GM19025 (cell line): Measurements from ENCODE around the gene CUTC.

Source experiments
- ATAC-seq: cut with Tn5 transposase; IDR thresholded peaks from one replicate; pipeline ENCODE4 v1.9.1; 2021; ENCODE audit warnings: mild to moderate bottlenecking, low read depth, moderate library complexity; ENCODE audit not compliant: unreplicated experiment

Gene CUTC

GRCh38 chr10:99781734-99782429, 49.8 kb downstream of the CUTC start:
- ATAC-seq = no peak

- ATAC-seq = no peak
Observed at GRCh38 chr10:99782447-99783286, 50.6 kb downstream of the CUTC start, which contains the start of gene ABCC2. Gene ABCC2, plus strand, starts transcription at chr10:99782640. Its CDS starts 205 bp downstream, at chr10:99782845.

GRCh38 chr10:99784016-99784726, 52.1 kb downstream of the CUTC start:
- no peak for ATAC-seq

GRCh38 chr10:99784727-99785441, 52.9 kb downstream of the CUTC start:
- no peak for ATAC-seq

GRCh38 chr10:99785646-99786045, 53.6 kb downstream of the CUTC start:
- no peak for ATAC-seq

GRCh38 chr10:99787311-99787710, 55.3 kb downstream of the CUTC start:
- ATAC-seq = no peak

- ATAC-seq = no peak
Observed at GRCh38 chr10:99787782-99788445, 55.9 kb downstream of the CUTC start.

- no peak for ATAC-seq
Observed at GRCh38 chr10:99788598-99789256, 56.7 kb downstream of the CUTC start.

- no peak for ATAC-seq
Observed at GRCh38 chr10:99791831-99792230, 59.8 kb downstream of the CUTC start.

GRCh38 chr10:99793819-99794218, 61.8 kb downstream of the CUTC start:
- ATAC-seq = no peak

GRCh38 chr10:99796928-99797327, 64.9 kb downstream of the CUTC start:
- ATAC-seq = no peak

GRCh38 chr10:99798031-99798430, 66.0 kb downstream of the CUTC start:
- no peak for ATAC-seq

- ATAC-seq = no peak
Observed at GRCh38 chr10:99798920-99799319, 66.9 kb downstream of the CUTC start.

- no peak for ATAC-seq
Observed at GRCh38 chr10:99799613-99800012, 67.6 kb downstream of the CUTC start.

GRCh38 chr10:99804471-99804870, 72.4 kb downstream of the CUTC start:
- no peak for ATAC-seq

- no peak for ATAC-seq
Observed at GRCh38 chr10:99805190-99805589, 73.2 kb downstream of the CUTC start.
